Peyer's patch (tissue), 4 donors: ENCODE results near the gene XRCC5.
A peak's percentile ranks its signal among the peaks of the same experiment; 100 is the strongest.

Source experiments
- CTCF ChIP-seq, 6 experiments: fragments of 450-650 bp in 4 of 6; fragments of 200-600 bp in 2 of 6; sonication (generic) in 1 of 6; IDR thresholded peaks; one replicate each; pipeline ENCODE4 v1.5.1; 2017 to 2019; ENCODE audit warnings: antibody characterized with exemption in 6 of 6, mild to moderate bottlenecking in 3 of 6, moderate library complexity in 1 of 6
- POLR2A ChIP-seq, 2 donors: fragments of 450-650 bp; IDR thresholded peaks; one replicate each; pipeline ENCODE4 v1.5.1; 2017; ENCODE audit warnings: antibody characterized with exemption in 2 of 2, mild to moderate bottlenecking in 2 of 2, moderate library complexity in 2 of 2

- no peak for TF ChIP-seq CTCF (IDR thresholded peaks at IDR 0.05)
- peak; percentile 70 to 75 for TF ChIP-seq POLR2A (IDR thresholded peaks at IDR 0.05)
Observed at GRCh38 chr2:216081487-216082116, 27.5 kb upstream of the XRCC5 start, which contains the start of the genes PECR and TMEM169.
